ENCODE measurements around the gene TSC22D2.

Gene TSC22D2

GRCh38 chr3:150390087-150390486 is 18.0 kb upstream of the TSC22D2 start:
- Histone ChIP-seq H3K4me2 (ENCODE audit: low read length) (no peak overlapping the region), H3K79me2 (ENCODE audit: control insufficient read depth, low read length) (no peaks in the 10 kb centered on the region), H3K4me1 (ENCODE audit: control insufficient read depth, low read length) (peaks cover 15% of the 10 kb centered on the region), H4K20me1 (ENCODE audit: control insufficient read depth, insufficient read depth, low read depth, low read length) (no peaks in the 10 kb centered on the region), H3K27me3 (ENCODE audit: control insufficient read depth, low read length) (no peaks in the 10 kb centered on the region), H3K9me2 (replicated peaks; ENCODE audit: control insufficient read depth, low read length) (no peaks in the 10 kb centered on the region), H3K4me3 (ENCODE audit: low read length) (no peak overlapping the region), H3K27ac (ENCODE audit: low read depth, low read length) (no peak overlapping the region), H3F3A (ENCODE audit: control insufficient read depth, insufficient read depth) (peaks cover 2% of the 10 kb centered on the region; the same call in 1 of the 2 replicates), H3K9me3 (ENCODE audit: control insufficient read depth, insufficient read depth, low read length) (no peaks in the 10 kb centered on the region), H3K36me3 (ENCODE audit: control insufficient read depth, low read length) (no peaks in the 10 kb centered on the region)
- no peak for TF ChIP-seq EZH2phosphoT487 (IDR thresholded peaks at IDR 0.05; ENCODE audit: borderline replicate concordance, low read length)
- TF ChIP-seq, protein P1, sequence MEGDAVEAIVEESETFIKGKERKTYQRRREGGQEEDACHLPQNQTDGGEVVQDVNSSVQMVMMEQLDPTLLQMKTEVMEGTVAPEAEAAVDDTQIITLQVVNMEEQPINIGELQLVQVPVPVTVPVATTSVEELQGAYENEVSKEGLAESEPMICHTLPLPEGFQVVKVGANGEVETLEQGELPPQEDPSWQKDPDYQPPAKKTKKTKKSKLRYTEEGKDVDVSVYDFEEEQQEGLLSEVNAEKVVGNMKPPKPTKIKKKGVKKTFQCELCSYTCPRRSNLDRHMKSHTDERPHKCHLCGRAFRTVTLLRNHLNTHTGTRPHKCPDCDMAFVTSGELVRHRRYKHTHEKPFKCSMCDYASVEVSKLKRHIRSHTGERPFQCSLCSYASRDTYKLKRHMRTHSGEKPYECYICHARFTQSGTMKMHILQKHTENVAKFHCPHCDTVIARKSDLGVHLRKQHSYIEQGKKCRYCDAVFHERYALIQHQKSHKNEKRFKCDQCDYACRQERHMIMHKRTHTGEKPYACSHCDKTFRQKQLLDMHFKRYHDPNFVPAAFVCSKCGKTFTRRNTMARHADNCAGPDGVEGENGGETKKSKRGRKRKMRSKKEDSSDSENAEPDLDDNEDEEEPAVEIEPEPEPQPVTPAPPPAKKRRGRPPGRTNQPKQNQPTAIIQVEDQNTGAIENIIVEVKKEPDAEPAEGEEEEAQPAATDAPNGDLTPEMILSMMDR (IDR thresholded peaks at IDR 0.05; ENCODE audit: low read depth, low read length, poor library complexity, severe bottlenecking) = no peak

DNA sequence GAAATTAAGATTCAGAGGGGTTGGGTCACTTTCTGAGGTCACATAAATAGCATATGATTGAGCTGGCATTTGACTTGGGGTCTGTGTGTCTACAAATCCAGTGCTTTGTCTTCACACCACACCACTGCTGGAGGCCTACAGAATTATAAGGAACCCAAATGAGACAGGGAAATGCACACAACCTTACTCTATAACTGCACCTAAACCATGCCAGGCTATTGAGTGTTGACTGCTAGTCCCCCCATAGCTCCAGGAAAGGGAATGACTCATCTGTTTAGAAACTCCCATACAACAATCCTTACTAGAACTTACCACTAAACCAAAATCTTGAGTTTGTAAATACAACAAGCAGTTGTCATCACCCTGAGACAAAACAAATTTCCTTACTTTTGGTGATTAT is 16.9 kb upstream of the TSC22D2 start:
- no peaks in the 10 kb centered on the region for H3K27me3 ChIP-seq (ENCODE audit: control insufficient read depth, low read length)
- no peaks in the 10 kb centered on the region for H3K79me2 ChIP-seq (ENCODE audit: control insufficient read depth, low read length)
- peaks cover 7% of the 10 kb centered on the region for H3K4me1 ChIP-seq (ENCODE audit: control insufficient read depth, low read length)
- H3K4me3 ChIP-seq (ENCODE audit: low read length) = no peak overlapping the region
- H3K4me2 ChIP-seq (ENCODE audit: low read length) = no peak overlapping the region
- H3K9me3 ChIP-seq (ENCODE audit: control insufficient read depth, insufficient read depth, low read length) = no peaks in the 10 kb centered on the region
- no peak for TF ChIP-seq EZH2phosphoT487 (IDR thresholded peaks at IDR 0.05; ENCODE audit: borderline replicate concordance, low read length)
- TF ChIP-seq, protein P1 (IDR thresholded peaks at IDR 0.05; ENCODE audit: low read depth, low read length, poor library complexity, severe bottlenecking) = no peak
- H3K27ac ChIP-seq (ENCODE audit: low read depth, low read length) = no peak overlapping the region
- no peaks in the 10 kb centered on the region for H3F3A ChIP-seq (ENCODE audit: control insufficient read depth, insufficient read depth)
- H3K9me2 ChIP-seq (replicated peaks; ENCODE audit: control insufficient read depth, low read length) = no peaks in the 10 kb centered on the region
- no peaks in the 10 kb centered on the region for H4K20me1 ChIP-seq (ENCODE audit: control insufficient read depth, insufficient read depth, low read depth, low read length)
- H3K36me3 ChIP-seq (ENCODE audit: control insufficient read depth, low read length) = no peaks in the 10 kb centered on the region

- Histone ChIP-seq H3K79me2 (ENCODE audit: control insufficient read depth, low read length) (no peaks in the 10 kb centered on the region), H3K4me2 (ENCODE audit: low read length) (no peak overlapping the region), H3K4me3 (ENCODE audit: low read length) (no peak overlapping the region), H4K20me1 (ENCODE audit: control insufficient read depth, insufficient read depth, low read depth, low read length) (no peaks in the 10 kb centered on the region), H3K9me3 (ENCODE audit: control insufficient read depth, insufficient read depth, low read length) (no peaks in the 10 kb centered on the region), H3K4me1 (ENCODE audit: control insufficient read depth, low read length) (peaks cover 7% of the 10 kb centered on the region), H3K27ac (ENCODE audit: low read depth, low read length) (no peak overlapping the region), H3F3A (ENCODE audit: control insufficient read depth, insufficient read depth) (no peaks in the 10 kb centered on the region), H3K9me2 (replicated peaks; ENCODE audit: control insufficient read depth, low read length) (no peaks in the 10 kb centered on the region), H3K27me3 (ENCODE audit: control insufficient read depth, low read length) (no peaks in the 10 kb centered on the region), H3K36me3 (ENCODE audit: control insufficient read depth, low read length) (no peaks in the 10 kb centered on the region)
- TF ChIP-seq, protein P1 (IDR thresholded peaks at IDR 0.05; ENCODE audit: low read depth, low read length, poor library complexity, severe bottlenecking) = no peak
- TF ChIP-seq EZH2phosphoT487 (IDR thresholded peaks at IDR 0.05; ENCODE audit: borderline replicate concordance, low read length) = no peak
Measured at GRCh38 chr3:150393745-150394144, 14.4 kb upstream of the TSC22D2 start.

DNA sequence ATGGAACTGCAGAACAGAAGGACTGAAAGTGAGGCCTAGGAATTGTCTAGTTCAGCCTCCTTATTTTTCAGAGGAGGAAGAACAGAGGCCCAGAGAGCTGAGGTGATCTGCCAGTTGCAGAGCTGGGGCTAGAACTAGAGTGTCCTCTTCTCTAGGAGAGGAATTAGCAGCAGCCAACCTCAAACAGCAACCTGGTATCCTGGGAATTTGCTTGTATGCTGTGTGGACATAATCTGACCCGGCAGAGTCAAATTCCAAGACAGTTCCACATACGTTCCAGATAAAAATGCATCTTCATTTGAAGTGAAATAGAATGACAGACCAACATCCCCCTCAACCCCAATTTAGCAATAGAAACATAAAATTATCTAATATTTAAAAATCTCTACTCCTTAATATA is 13.5 kb upstream of the TSC22D2 start:
- Histone ChIP-seq H3F3A (ENCODE audit: control insufficient read depth, insufficient read depth) (no peaks in the 10 kb centered on the region), H3K36me3 (ENCODE audit: control insufficient read depth, low read length) (no peaks in the 10 kb centered on the region), H3K9me3 (ENCODE audit: control insufficient read depth, insufficient read depth, low read length) (no peaks in the 10 kb centered on the region), H3K79me2 (ENCODE audit: control insufficient read depth, low read length) (no peaks in the 10 kb centered on the region), H3K4me1 (ENCODE audit: control insufficient read depth, low read length) (peaks cover 7% of the 10 kb centered on the region), H3K27ac (ENCODE audit: low read depth, low read length) (no peak overlapping the region), H3K9me2 (replicated peaks; ENCODE audit: control insufficient read depth, low read length) (no peaks in the 10 kb centered on the region), H3K4me2 (ENCODE audit: low read length) (no peak overlapping the region), H4K20me1 (ENCODE audit: control insufficient read depth, insufficient read depth, low read depth, low read length) (no peaks in the 10 kb centered on the region), H3K27me3 (ENCODE audit: control insufficient read depth, low read length) (no peaks in the 10 kb centered on the region), H3K4me3 (ENCODE audit: low read length) (no peak overlapping the region)
- TF ChIP-seq, protein P1 (IDR thresholded peaks at IDR 0.05; ENCODE audit: low read depth, low read length, poor library complexity, severe bottlenecking) = no peak
- no peak for TF ChIP-seq EZH2phosphoT487 (IDR thresholded peaks at IDR 0.05; ENCODE audit: borderline replicate concordance, low read length)

Data from DOHH2 (cell line).